Right ventricle myocardium superior (tissue), 1 donor: ENCODE results near the gene BTG1. TPM values are rescaled to one million over a fixed set of nuclear protein-coding genes. Genes with fewer than 3 reads are reported as not detected.
"Not testable (repeated sequence)": the region's sequence is repeated elsewhere in the genome, so short reads cannot be mapped to it uniquely, and the experiment has no call there.

Source experiments
- ATAC-seq: fragments of 200-7000 bp; cut with Tn5 transposase; one replicate; pipeline ENCODE4 v1.9.1; 2020; ENCODE audit warnings: mild to moderate bottlenecking; ENCODE audit not compliant: poor library complexity
- DNase-seq: peaks from one replicate; pipeline ENCODE4 v3.0.0-alpha.2; 2020
- intact Hi-C: fragments of 100-400 bp; cut with DNase I; formaldehyde crosslinking; loops from one replicate; pipeline ENCODE4 v1.11.2; 2022
- total RNA-seq: library from RNA; stranded (reverse); fragmentation: NEBNext Ultra II Directional; extraction: Animal tissue kit (Norgen Biotek cat#: 25700); gene quantifications from one replicate; pipeline ENCODE4 v1.2.1, GENCODE V29; 2021
- donor health status: DM: no; HTN: yes; CAD: no; lungs with severe emphysema.

Gene BTG1
- total RNA-seq, 1 donor from 2014 or later, result 74.1 TPM

GRCh38 chr12:92138144-92138543 is 7.5 kb downstream of the BTG1 start:
- no peak for DNase-seq
- intact Hi-C loops, result loop anchor here (5.0 kb wide), 1 partner anchor 61 kb away; no protein-coding TSS in a partner anchor
- ATAC-seq, result no peak

DNA sequence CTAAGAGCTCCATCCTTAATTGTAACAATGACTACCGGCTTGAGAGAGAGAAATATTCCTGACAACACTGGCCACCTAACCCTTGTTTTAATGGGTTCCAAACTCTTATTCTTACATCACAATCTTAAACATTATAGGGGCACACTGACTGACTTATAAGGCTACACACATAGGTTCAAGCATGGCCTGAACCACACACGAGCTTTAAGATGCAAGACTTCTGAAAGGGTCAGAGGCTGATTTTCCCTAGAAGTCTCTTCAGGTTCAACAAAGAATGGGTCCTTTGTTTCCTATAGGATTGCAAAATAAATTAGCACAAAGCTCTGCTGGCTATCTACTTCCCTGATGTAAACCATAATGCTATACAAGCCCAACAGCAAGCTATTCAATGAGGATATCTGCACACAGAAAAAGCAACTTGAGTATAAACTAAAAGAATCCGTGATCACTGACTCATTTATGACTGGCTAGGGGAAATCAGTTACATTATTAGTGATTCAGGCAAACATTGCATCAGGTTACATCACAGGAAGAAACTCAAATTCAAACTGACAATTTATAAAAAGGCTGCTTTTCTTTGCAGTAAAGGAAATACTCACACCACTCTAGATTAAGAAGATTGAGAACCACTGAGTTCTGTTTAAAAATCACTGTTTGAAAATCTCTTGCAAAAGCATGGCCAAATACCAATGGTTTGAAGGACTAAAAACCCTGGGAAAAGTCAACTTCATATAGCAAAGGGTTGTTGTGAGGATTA is 8.5 kb downstream of the BTG1 start:
- intact Hi-C loops, result loop anchor here (5.0 kb wide), 1 partner anchor 60 kb away; no protein-coding TSS in a partner anchor
- no peak for ATAC-seq
- no peak for DNase-seq

DNA sequence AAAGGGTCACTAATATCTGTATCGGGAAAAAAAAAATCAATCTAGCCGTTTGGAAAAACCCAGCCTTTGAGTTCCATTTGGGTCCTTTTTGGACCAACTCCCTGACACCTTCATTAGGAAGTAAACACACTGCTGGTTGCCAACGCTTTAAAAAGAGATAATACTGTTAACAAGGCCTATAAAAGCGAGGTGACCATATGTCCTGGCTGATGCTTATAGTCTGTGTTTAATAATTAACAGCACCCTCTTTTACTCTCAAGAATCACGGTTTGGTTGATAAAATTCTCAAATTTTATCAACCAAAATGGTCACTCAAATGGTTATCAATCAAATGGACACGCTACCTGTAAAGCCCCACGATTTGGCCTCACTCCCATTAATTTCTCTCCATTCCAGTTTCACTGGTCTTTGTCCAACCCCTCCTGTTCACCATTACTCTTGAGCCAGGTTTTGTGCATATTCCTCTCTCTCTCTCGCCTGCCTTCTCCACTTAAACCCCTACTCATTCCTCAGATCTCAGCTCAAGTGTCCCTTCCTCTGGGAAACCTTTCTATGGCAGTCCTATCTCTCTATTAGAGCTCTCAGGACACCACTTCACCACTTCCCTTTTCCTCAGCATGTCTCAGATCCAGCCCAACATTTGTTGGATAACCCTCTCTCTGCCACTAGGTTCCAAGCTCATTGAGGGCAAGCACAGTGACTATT is 9.5 kb downstream of the BTG1 start:
- intact Hi-C loops, result loop anchor here (5.0 kb wide), 1 partner anchor 59 kb away; no protein-coding TSS in a partner anchor
- ATAC-seq, result peak; percentile 44
- no peak for DNase-seq

- intact Hi-C loops, result loop anchor here (5.0 kb wide), 1 partner anchor 58 kb away; no protein-coding TSS in a partner anchor
- DNase-seq, ATAC-seq: not testable (repeated sequence)
These were observed 10.1 kb downstream of the BTG1 start for GRCh38 chr12:92135541-92135940.

DNA sequence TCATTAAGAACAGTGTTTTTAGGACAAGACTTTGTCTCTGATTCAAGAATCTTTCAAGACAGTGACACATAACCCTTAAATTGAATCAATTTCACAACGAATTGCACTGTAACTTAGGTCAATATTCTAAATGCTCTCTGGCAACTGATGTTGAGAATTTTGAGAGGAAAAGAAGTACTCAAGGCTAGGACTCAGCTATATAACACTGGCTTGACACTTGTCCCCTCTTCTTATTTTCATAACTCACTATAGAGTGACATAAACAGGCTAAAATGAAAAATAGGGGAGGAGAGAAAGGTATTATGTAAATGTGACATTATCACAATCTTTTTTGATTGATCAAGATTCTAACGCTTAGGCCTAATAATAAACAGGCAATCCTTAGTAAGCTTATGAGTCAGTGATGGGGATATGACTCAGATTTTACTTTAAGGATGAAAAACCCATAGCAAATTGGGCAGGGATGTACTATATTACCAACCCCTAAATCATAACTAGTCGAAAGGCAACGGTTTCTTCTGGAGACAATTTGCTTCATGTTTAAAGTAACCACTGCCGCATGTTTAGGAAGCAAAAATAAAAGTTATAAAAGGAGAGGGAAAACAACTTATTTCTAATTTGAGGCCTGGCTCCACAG is 10.9 kb downstream of the BTG1 start:
- no peak for ATAC-seq
- DNase-seq, result no peak
- intact Hi-C loops, result loop anchor here (5.0 kb wide), 1 partner anchor 57 kb away; no protein-coding TSS in a partner anchor

GRCh38 chr12:92133795-92134637 is 11.6 kb downstream of the BTG1 start:
- ATAC-seq (peak; percentile 25), DNase-seq (no peak)
- intact Hi-C loops, result no loop called here

DNA sequence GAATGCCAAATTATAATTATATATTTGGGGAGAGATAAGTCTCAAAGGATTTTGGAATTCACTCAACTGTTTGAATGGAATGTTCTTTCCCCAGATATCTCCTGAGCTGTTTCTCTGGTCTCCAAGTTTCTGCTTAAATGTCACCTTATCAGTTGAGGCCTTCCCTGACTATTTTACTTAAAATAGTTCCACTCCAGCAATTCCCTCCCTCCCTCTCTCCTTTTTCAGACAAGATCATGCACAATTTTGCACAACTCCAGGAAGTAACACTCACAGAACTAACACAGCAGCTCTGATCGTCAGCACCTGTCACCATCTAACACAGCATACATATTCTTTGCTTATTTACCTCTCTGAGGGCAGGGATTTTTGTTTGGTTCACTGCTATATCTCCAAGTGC is 12.5 kb downstream of the BTG1 start:
- intact Hi-C loops, result no loop called here
- DNase-seq (no peak), ATAC-seq (peak; percentile 82)

GRCh38 chr12:92132288-92132687 is 13.4 kb downstream of the BTG1 start:
- intact Hi-C loops, result no loop called here
- ATAC-seq (no peak), DNase-seq (no peak)

DNA sequence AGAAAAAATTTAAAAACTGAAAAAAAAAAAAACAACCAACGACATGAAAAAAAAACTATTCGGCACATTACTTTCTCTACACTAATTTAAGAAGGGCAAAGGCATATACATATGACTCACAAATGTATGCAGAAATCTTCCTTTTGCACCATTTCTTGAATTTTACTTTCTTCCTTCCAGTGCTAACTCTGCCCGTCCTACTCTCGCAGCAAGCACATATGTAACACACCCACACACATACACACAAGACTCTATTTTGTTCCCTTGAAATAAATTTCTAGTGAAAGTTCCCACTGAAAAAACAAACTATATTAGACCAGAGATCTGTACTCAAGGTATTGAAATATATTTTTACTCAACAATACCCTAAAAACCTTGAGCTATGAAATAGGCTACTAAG is 14.6 kb downstream of the BTG1 start:
- intact Hi-C loops, result no loop called here
- DNase-seq, result no peak
- no peak for ATAC-seq

DNA sequence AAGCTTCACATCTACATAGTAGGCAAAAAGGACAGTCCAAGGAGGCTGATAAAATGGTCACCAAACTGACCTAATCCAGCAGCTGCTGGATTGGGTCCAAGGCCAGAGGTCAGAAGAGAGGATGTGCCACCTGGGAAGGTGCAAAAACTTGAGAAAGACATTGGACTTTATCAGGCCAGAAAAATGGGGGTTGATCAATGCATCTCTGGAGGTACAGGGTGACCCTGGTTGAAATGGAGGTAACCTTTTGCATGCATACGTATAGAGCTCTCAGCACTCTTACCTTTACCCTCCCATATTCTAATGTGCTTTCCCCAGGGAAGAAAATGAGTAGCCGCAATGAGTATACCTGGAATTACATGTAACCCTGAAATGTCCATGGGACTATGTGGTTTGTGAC is 16.0 kb downstream of the BTG1 start:
- intact Hi-C loops, result no loop called here
- DNase-seq (no peak), ATAC-seq (no peak)

- intact Hi-C loops, result no loop called here
- ATAC-seq (no peak), DNase-seq (no peak)
These were observed 17.0 kb downstream of the BTG1 start for GRCh38 chr12:92128612-92129011.

GRCh38 chr12:92124689-92125029 is 21.0 kb downstream of the BTG1 start:
- intact Hi-C loops, result no loop called here
- DNase-seq (no peak), ATAC-seq (no peak)

GRCh38 chr12:92123780-92124688 is 21.6 kb downstream of the BTG1 start:
- no peak for ATAC-seq
- no peak for DNase-seq
- intact Hi-C loops, result no loop called here

DNA sequence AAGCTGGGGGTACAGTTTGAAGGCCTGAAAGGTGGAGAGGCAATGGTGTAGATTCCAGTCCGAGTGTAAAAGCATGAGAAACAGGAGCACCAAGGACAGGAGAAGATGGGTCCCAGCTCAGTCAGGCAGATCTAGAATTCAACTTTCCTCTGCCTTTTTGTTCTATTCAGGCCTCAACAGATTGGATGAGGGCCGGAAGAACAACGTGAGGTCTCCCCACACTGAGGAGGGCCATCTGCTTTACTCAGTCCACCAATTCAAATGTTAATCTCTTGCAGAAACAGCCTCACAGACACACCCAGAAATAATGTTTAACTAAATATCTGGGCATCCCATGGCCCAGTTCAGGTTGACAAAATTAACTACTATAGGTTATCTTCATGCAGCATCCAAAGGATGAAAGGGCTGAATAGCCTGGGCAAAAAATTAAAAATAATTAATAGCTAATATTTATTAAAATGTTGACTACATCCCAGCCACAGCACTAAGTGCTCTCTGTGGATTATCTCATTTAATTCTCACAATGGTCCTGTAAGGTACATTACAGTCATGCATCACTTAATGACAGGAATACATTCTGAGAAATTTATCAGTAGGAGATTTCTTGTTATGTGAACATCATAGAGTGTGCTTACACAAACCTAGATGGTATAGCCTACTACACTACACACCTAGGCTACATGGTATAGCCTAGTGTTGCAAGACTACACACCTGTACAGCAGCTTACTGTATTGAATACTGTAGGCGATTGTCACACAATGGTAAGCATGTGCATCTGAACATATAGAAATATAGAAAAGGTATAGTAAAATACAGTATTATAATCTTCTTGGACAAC is 22.5 kb downstream of the BTG1 start:
- intact Hi-C loops, result no loop called here
- DNase-seq (no peak), ATAC-seq (no peak)

GRCh38 chr12:92121826-92122225 is 23.8 kb downstream of the BTG1 start:
- intact Hi-C loops, result no loop called here
- ATAC-seq, result no peak
- no peak for DNase-seq

GRCh38 chr12:92118826-92119536 is 26.7 kb downstream of the BTG1 start:
- ATAC-seq, result no peak
- intact Hi-C loops, result no loop called here
- DNase-seq, result no peak
